ENCODE results near the gene PINLYP.

PINLYP gene

GRCh38 chr19:43540381-43540780 is 35.2 kb upstream of the PINLYP start:
- TF ChIP-seq RARB (CRISPR knock-in tag; IDR thresholded peaks at IDR 0.05) = no peak
- no peak for TF ChIP-seq ARNTL (CRISPR knock-in tag; IDR thresholded peaks at IDR 0.05; ENCODE audit: borderline replicate concordance, low read depth)
- no peak for TF ChIP-seq PPARA (CRISPR knock-in tag; IDR thresholded peaks at IDR 0.05; ENCODE audit: borderline replicate concordance)
- no peak for TF ChIP-seq POU6F1 (CRISPR knock-in tag; IDR thresholded peaks at IDR 0.05; ENCODE audit: borderline replicate concordance, low read depth)
- no peak for TF ChIP-seq CREB5 (CRISPR knock-in tag; IDR thresholded peaks at IDR 0.05; ENCODE audit: low read depth)
- no peak for TF ChIP-seq ISL1 (CRISPR knock-in tag; IDR thresholded peaks at IDR 0.05)
- TF ChIP-seq ZNF565 (CRISPR knock-in tag; conservative IDR thresholded peaks at IDR 0.05; ENCODE audit: low read depth) = no peak
- no peak for TF ChIP-seq TOX (CRISPR knock-in tag; IDR thresholded peaks at IDR 0.05; ENCODE audit: borderline replicate concordance)
- TF ChIP-seq BACH2 (CRISPR knock-in tag; IDR thresholded peaks at IDR 0.05; ENCODE audit: borderline replicate concordance) = no peak
- TF ChIP-seq CSRNP3 (CRISPR knock-in tag; IDR thresholded peaks at IDR 0.05) = no peak
- TF ChIP-seq ZNF70 (CRISPR knock-in tag; IDR thresholded peaks at IDR 0.05) = no peak
- no peak for TF ChIP-seq ZC3H10 (CRISPR knock-in tag; IDR thresholded peaks at IDR 0.05)
- TF ChIP-seq ZFP3 (CRISPR knock-in tag; IDR thresholded peaks at IDR 0.05) = no peak
- TF ChIP-seq TCF4 (CRISPR knock-in tag; IDR thresholded peaks at IDR 0.05; ENCODE audit: borderline replicate concordance) = no peak
- ATAC-seq = no peak

GRCh38 chr19:43541920-43542650 is 33.5 kb upstream of the PINLYP start:
- no peak for ATAC-seq
- TF ChIP-seq GLIS3 (CRISPR knock-in tag; IDR thresholded peaks at IDR 0.05) (no peak), ZFP30 (CRISPR knock-in tag; IDR thresholded peaks at IDR 0.05) (no peak), ISL1 (CRISPR knock-in tag; IDR thresholded peaks at IDR 0.05) (no peak), ZFP3 (CRISPR knock-in tag; IDR thresholded peaks at IDR 0.05) (no peak), PPARA (CRISPR knock-in tag; IDR thresholded peaks at IDR 0.05; ENCODE audit: borderline replicate concordance) (no peak), POU6F1 (CRISPR knock-in tag; IDR thresholded peaks at IDR 0.05; ENCODE audit: borderline replicate concordance, low read depth) (no peak), CSDC2 (CRISPR knock-in tag; IDR thresholded peaks at IDR 0.05) (no peak), ZNF8 (CRISPR knock-in tag; IDR thresholded peaks at IDR 0.05) (no peak), CSRNP3 (CRISPR knock-in tag; IDR thresholded peaks at IDR 0.05) (no peak), ZNF565 (CRISPR knock-in tag; conservative IDR thresholded peaks at IDR 0.05; ENCODE audit: low read depth) (no peak), TOX (CRISPR knock-in tag; IDR thresholded peaks at IDR 0.05; ENCODE audit: borderline replicate concordance) (no peak), RARB (CRISPR knock-in tag; IDR thresholded peaks at IDR 0.05) (no peak), PATZ1 (CRISPR knock-in tag; IDR thresholded peaks at IDR 0.05; ENCODE audit: borderline replicate concordance) (no peak), ARNTL (CRISPR knock-in tag; IDR thresholded peaks at IDR 0.05; ENCODE audit: borderline replicate concordance, low read depth) (no peak), ESRRG (CRISPR knock-in tag; IDR thresholded peaks at IDR 0.05) (no peak), OSR1 (CRISPR knock-in tag; IDR thresholded peaks at IDR 0.05) (no peak), BACH2 (CRISPR knock-in tag; IDR thresholded peaks at IDR 0.05; ENCODE audit: borderline replicate concordance) (no peak), SNAI2 (CRISPR knock-in tag; IDR thresholded peaks at IDR 0.05) (no peak), TCF4 (CRISPR knock-in tag; IDR thresholded peaks at IDR 0.05; ENCODE audit: borderline replicate concordance) (no peak), TSHZ2 (CRISPR knock-in tag; IDR thresholded peaks at IDR 0.05) (no peak)
